ENCODE measurements around the gene GRIN3A. TPM values are rescaled to one million over a fixed set of nuclear protein-coding genes. Genes with fewer than 3 reads are reported as not detected.

GRIN3A gene
- total and polyA plus RNA-seq, 9 of the 15 experiments (the other 6 are each of a cell fraction or from before 2014, with no cell fraction given): 0.01 to 0.03 TPM; not detected in 7

- Histone ChIP-seq H4K20me1 (replicated peaks; ENCODE audit: control insufficient read depth, insufficient read depth, low read length) (no peaks in the 10 kb centered on the region), H3K79me2 (ENCODE audit: control insufficient read depth, insufficient read depth, low read length) (no peaks in the 10 kb centered on the region), H3K4me2 (ENCODE audit: insufficient read depth, low read length) (no peak overlapping the region), H3K4me1 (replicated peaks in 1 of 2; ENCODE audit: control insufficient read depth in 2 of 2, insufficient read depth in 2 of 2, low read length in 2 of 2) (no peaks in the 10 kb centered on the region), H3K9me3 (replicated peaks; ENCODE audit: control insufficient read depth, insufficient read depth, low read depth, low read length) (no peaks in the 10 kb centered on the region), H3K9ac (ENCODE audit: insufficient read depth in 1 of 2, low read depth in 2 of 2, low read length in 2 of 2) (no peak overlapping the region), H3K9me1 (ENCODE audit: control insufficient read depth, insufficient read depth, low read length) (no peaks in the 10 kb centered on the region), H3K36me3 (ENCODE audit: control insufficient read depth, insufficient read depth, low read length) (no peaks in the 10 kb centered on the region), H3K27me3 (ENCODE audit: control insufficient read depth in 2 of 2, insufficient read depth in 2 of 2, low read length in 2 of 2) (no peaks in the 10 kb centered on the region), H2AFZ (ENCODE audit: low read depth, low read length) (no peak overlapping the region), H3K27ac (ENCODE audit: extremely low read depth, low read depth, low read length) (no peak overlapping the region), H3K4me3 (no peak overlapping the region)
- TF ChIP-seq CBX3 (IDR thresholded peaks at IDR 0.05; ENCODE audit: borderline replicate concordance in 1 of 2, low read length in 2 of 2) (no peak), U2AF2 (optimal IDR thresholded peaks at IDR 0.05; ENCODE audit: low read depth, low read length) (no peak)
- WGBS (ENCODE audit: insufficient coverage, low coverage, missing lambda C conversion rate): 0% methylated on average over 2 of the region's 2 CpGs
- BruUV-seq (replicated peaks): no TSS peak
- no peak for DNase-seq (ENCODE audit: extremely low read depth in 1 of 4, low spot score in 3 of 4)
- intact Hi-C loops (cut with micrococcal nuclease): no loop called here
- FAIRE-seq: no peak
- POLR2A ChIA-PET: no interaction called here
- CTCF ChIA-PET (ENCODE audit: low intra/inter-chr PET ratio): no interaction called here
- no peak for ATAC-seq
- in situ Hi-C loops (cut with MboI): no loop called here
These were observed 106.6 kb downstream of the GRIN3A start for GRCh38 chr9:101631892-101632291.

DNA sequence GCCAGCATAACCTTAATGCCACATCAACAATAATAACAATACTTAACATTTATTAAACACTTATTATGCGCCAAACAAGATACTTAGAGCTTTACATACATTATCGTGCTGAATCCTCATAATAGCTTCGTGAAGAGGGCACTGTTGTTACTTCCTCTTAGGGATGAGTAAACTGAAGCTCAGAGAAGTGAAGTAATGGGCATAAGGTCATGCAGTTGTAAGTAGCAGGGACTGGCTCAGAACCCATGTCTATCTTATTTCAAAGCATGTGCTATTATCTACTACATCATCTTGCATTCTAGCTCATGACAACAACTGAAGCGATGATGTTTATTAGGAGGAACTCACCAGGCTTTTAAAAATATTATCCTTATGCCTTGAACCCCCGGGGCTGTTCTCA is 108.8 kb downstream of the GRIN3A start:
- Histone ChIP-seq H4K20me1 (replicated peaks; ENCODE audit: control insufficient read depth, insufficient read depth, low read length) (no peaks in the 10 kb centered on the region), H3K4me3 (no peak overlapping the region), H3K27ac (ENCODE audit: extremely low read depth, low read depth, low read length) (no peak overlapping the region), H3K4me2 (ENCODE audit: insufficient read depth, low read length) (no peak overlapping the region), H2AFZ (ENCODE audit: low read depth, low read length) (no peak overlapping the region), H3K27me3 (ENCODE audit: control insufficient read depth in 2 of 2, insufficient read depth in 2 of 2, low read length in 2 of 2) (no peaks in the 10 kb centered on the region), H3K79me2 (ENCODE audit: control insufficient read depth, insufficient read depth, low read length) (no peaks in the 10 kb centered on the region), H3K9ac (ENCODE audit: insufficient read depth in 1 of 2, low read depth in 2 of 2, low read length in 2 of 2) (no peak overlapping the region), H3K36me3 (ENCODE audit: control insufficient read depth, insufficient read depth, low read length) (no peaks in the 10 kb centered on the region), H3K9me3 (replicated peaks; ENCODE audit: control insufficient read depth, insufficient read depth, low read depth, low read length) (no peaks in the 10 kb centered on the region), H3K9me1 (ENCODE audit: control insufficient read depth, insufficient read depth, low read length) (no peaks in the 10 kb centered on the region), H3K4me1 (replicated peaks in 1 of 2; ENCODE audit: control insufficient read depth in 2 of 2, insufficient read depth in 2 of 2, low read length in 2 of 2) (no peaks in the 10 kb centered on the region)
- TF ChIP-seq, protein P1, sequence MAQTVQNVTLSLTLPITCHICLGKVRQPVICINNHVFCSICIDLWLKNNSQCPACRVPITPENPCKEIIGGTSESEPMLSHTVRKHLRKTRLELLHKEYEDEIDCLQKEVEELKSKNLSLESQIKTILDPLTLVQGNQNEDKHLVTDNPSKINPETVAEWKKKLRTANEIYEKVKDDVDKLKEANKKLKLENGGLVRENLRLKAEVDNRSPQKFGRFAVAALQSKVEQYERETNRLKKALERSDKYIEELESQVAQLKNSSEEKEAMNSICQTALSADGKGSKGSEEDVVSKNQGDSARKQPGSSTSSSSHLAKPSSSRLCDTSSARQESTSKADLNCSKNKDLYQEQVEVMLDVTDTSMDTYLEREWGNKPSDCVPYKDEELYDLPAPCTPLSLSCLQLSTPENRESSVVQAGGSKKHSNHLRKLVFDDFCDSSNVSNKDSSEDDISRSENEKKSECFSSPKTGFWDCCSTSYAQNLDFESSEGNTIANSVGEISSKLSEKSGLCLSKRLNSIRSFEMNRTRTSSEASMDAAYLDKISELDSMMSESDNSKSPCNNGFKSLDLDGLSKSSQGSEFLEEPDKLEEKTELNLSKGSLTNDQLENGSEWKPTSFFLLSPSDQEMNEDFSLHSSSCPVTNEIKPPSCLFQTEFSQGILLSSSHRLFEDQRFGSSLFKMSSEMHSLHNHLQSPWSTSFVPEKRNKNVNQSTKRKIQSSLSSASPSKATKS (CRISPR knock-in tag; IDR thresholded peaks at IDR 0.05): no peak
- ATAC-seq (no peak), DNase-seq (ENCODE audit: extremely low read depth in 1 of 4, low spot score in 3 of 4) (no peak), FAIRE-seq (no peak)
- 0% methylated on average over 5 of the region's 5 CpGs for WGBS (ENCODE audit: insufficient coverage, low coverage, missing lambda C conversion rate)
- ChIA-PET CTCF (ENCODE audit: low intra/inter-chr PET ratio) (no interaction called here), POLR2A (no interaction called here)
- intact Hi-C loops (cut with micrococcal nuclease) (no loop called here), in situ Hi-C loops (cut with MboI) (no loop called here)
- no TSS peak for BruUV-seq (replicated peaks)
